GM23338 (cell line): ENCODE measurements around the gene ORC2.

Experiments
- CREB1 ChIP-seq: fragments of 250-450 bp; sonication (Bioruptor Pico); IDR thresholded peaks from 2 replicates; pipeline ENCODE4 v1.5.0; 2020; ENCODE audit warnings: low read depth, mild to moderate bottlenecking, moderate library complexity
- EZH2 ChIP-seq: fragments of 200-600 bp; sonication (generic); IDR thresholded peaks from one replicate; pipeline ENCODE4 v1.8.0; 2017; ENCODE audit warnings: antibody characterized with exemption, mild to moderate bottlenecking, low read depth; ENCODE audit not compliant: unreplicated experiment
- JUNB ChIP-seq: IDR thresholded peaks from one replicate; pipeline ENCODE4 v1.6.1; 2016; ENCODE audit warnings: antibody characterized with exemption; ENCODE audit not compliant: unreplicated experiment
- POLR2AphosphoS5 ChIP-seq: IDR thresholded peaks from 2 replicates; pipeline ENCODE4 v1.6.1; 2016; ENCODE audit warnings: antibody characterized with exemption, low read depth
- ZNF331 ChIP-seq: fragments of 250-450 bp; sonication (Bioruptor Pico); IDR thresholded peaks from 2 replicates; pipeline ENCODE4 v1.5.0; 2020; ENCODE audit warnings: low read depth, mild to moderate bottlenecking, moderate library complexity
- ZNF462 ChIP-seq: fragments of 250-450 bp; sonication (Bioruptor Pico); IDR thresholded peaks from 2 replicates; pipeline ENCODE4 v1.5.0; 2020; ENCODE audit warnings: mild to moderate bottlenecking, moderate library complexity
- TF ChIP-seq, protein P1 (sequence below), 2 experiments: fragments of 200-600 bp in 1 of 2; sonication (generic) in 1 of 2; conservative IDR thresholded peaks; 2 replicates each; pipeline versions ENCODE4 v1.5.1 to v1.6.1; 2016 to 2017; ENCODE audit warnings: antibody characterized with exemption in 2 of 2, low read depth in 2 of 2, mild to moderate bottlenecking in 2 of 2, moderate library complexity in 1 of 2
- TF ChIP-seq, protein P2 (sequence below): IDR thresholded peaks from 2 replicates; pipeline ENCODE4 v1.6.1; 2016; ENCODE audit warnings: antibody characterized with exemption

DNA sequence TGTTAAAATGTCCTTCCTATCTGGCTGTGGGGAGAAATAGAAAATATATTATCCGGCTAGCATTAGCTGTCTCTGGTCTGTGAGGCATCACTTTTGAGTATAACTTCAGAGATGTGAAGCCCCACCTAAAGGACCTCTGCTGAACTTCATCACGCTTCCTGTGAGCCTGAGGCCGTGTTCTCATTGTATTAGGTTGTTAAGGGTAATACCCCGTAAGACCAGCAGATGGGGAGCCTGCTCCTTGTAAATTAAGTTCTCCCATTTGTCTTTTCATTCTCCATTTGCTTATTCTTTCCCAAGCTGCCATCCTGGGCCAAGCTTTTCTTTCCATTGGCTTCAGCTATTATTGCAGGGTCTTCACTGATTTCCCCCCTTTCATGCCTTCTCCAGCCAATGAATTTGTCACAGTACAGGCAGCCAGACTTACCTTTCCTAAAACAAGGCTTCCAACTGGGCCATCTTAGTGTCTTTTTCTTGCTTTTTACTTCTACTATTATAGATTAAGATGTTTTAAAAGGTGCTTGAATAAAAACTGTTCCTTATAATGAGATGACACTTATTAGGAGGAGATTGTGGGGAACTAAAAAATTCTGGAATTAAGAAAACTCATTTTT lies 61.9 kb downstream of the ORC2 start:
- TF ChIP-seq, protein P1, sequence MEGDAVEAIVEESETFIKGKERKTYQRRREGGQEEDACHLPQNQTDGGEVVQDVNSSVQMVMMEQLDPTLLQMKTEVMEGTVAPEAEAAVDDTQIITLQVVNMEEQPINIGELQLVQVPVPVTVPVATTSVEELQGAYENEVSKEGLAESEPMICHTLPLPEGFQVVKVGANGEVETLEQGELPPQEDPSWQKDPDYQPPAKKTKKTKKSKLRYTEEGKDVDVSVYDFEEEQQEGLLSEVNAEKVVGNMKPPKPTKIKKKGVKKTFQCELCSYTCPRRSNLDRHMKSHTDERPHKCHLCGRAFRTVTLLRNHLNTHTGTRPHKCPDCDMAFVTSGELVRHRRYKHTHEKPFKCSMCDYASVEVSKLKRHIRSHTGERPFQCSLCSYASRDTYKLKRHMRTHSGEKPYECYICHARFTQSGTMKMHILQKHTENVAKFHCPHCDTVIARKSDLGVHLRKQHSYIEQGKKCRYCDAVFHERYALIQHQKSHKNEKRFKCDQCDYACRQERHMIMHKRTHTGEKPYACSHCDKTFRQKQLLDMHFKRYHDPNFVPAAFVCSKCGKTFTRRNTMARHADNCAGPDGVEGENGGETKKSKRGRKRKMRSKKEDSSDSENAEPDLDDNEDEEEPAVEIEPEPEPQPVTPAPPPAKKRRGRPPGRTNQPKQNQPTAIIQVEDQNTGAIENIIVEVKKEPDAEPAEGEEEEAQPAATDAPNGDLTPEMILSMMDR (conservative IDR thresholded peaks at IDR 0.05; ENCODE audit: low read depth in 2 of 2): peak; percentile 78 to 81
- TF ChIP-seq JUNB (no peak), CREB1 (no peak), EZH2 (no peak), ZNF462 (no peak), ZNF331 (CRISPR knock-in tag) (no peak), POLR2AphosphoS5 (no peak)
- TF ChIP-seq, protein P2, sequence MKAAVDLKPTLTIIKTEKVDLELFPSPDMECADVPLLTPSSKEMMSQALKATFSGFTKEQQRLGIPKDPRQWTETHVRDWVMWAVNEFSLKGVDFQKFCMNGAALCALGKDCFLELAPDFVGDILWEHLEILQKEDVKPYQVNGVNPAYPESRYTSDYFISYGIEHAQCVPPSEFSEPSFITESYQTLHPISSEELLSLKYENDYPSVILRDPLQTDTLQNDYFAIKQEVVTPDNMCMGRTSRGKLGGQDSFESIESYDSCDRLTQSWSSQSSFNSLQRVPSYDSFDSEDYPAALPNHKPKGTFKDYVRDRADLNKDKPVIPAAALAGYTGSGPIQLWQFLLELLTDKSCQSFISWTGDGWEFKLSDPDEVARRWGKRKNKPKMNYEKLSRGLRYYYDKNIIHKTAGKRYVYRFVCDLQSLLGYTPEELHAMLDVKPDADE: no peak
